Cardiac muscle cell (in vitro differentiated cells and primary cell): ENCODE results near the gene SLFN13. TPM values are rescaled to one million over a fixed set of nuclear protein-coding genes. Genes with fewer than 3 reads are reported as not detected.
"Not testable (repeated sequence)": the region's sequence is repeated elsewhere in the genome, so short reads cannot be mapped to it uniquely, and the experiment has no call there.

Source experiments
- DNase-seq, 2 donors: peaks; one replicate each; pipeline versions ENCODE4 v3.0.0 to v3.0.0-alpha.2; 2010 to 2017; ENCODE audit warnings: low read depth in 1 of 2, low spot score in 1 of 2
- H3K27ac ChIP-seq: fragments of 200-600 bp; sonication (generic); 2 replicates; pipeline ENCODE4 v1.5.1; 2016
- H3K27me3 ChIP-seq: fragments of 200-600 bp; sonication (generic); 2 replicates; pipeline ENCODE4 v1.6.0; 2016; ENCODE audit warnings: control low read depth
- H3K36me3 ChIP-seq: fragments of 200-600 bp; sonication (generic); 2 replicates; pipeline ENCODE4 v1.5.1; 2016; ENCODE audit warnings: control low read depth
- H3K4me1 ChIP-seq: fragments of 200-600 bp; sonication (generic); 2 replicates; pipeline ENCODE4 v1.8.1; 2017; ENCODE audit warnings: low read depth, mild to moderate bottlenecking, mixed run types
- H3K4me3 ChIP-seq: fragments of 200-600 bp; sonication (generic); 2 replicates; pipeline ENCODE4 v1.5.1; 2016; ENCODE audit warnings: mild to moderate bottlenecking
- H3K9me3 ChIP-seq: fragments of 200-600 bp; sonication (generic); 2 replicates; pipeline ENCODE4 v1.5.1; 2017; ENCODE audit warnings: low read depth, mild to moderate bottlenecking, control low read depth
- CTCF ChIP-seq: IDR thresholded peaks from 2 replicates; pipeline ENCODE4 v1.5.1; 2012; ENCODE audit warnings: low read depth, mild to moderate bottlenecking, low read length
- polyA plus RNA-seq: library from polyadenylated mRNA; unstranded; fragments of >200 nt; fragmentation: Nextera tagmentation; extraction: Ambion mirVana; gene quantifications from 2 replicates; pipeline ENCODE4 v1.2.1, GENCODE V29; 2016
- total RNA-seq: library from RNA; depleted of rRNA; stranded (reverse); fragments of >200 nt; gene quantifications from 2 replicates; pipeline ENCODE4 v1.2.3, GENCODE V29; 2016

Gene SLFN13
- total and polyA plus RNA-seq, 2 experiments from 2014 or later = 4.2 to 7.9 TPM

DNA sequence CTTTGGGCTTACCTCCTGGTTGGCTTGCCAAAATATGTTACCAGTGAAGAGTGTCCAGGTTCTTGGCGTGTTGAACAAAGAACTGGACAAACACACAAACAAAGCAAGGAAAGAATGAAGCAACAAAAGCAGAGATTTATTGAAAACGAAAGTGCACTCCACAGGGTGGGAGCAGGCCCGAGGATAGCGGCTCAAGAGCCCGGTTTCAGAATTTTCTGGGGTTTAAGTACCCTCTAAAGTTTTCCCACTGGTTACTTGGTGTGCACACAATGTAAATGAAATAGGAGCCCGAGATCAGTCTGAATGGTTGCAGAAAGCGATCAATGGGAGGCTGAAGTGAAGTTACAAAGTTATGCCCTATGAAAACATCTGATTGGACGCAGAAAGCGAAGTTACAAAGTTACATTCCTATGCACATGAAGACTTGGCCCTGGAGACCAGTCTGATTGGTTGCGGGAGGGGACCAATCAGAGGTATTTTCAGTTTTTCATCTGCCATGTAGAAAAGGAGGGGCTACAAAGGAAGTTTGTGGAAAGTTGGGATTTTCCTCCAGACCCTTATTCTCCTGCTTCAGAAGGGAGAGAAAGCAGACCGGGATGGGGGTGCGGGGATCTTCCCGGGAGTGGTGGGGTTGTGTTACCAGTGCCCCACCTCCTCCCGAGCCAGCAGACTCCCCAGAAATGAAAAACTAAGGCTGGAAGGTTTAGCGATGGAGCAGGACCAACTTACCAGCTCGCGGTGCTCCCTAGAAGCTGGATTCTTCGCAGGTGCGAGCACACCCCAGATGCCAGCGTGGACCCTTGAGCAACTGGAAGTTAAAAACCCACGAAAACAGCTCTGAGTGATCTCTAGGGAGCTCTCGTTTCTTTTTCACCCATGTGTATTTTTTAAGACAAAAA is 16.1 kb downstream of the SLFN13 start, which contains the start of gene SLFN12:
SLFN12 (minus strand) TSS at position 325 of the 899 bp plus-strand sequence. CDS start 9,472 bp downstream, outside the sequence.
- no peaks in the 10 kb centered on the region for H3K4me1 ChIP-seq
- no peaks in the 10 kb centered on the region for H3K9me3 ChIP-seq
- peak; percentile 45 to 96 for DNase-seq
- TF ChIP-seq CTCF = no peak
- no peaks in the 10 kb centered on the region for H3K36me3 ChIP-seq
- H3K27me3 ChIP-seq = peaks cover 45% of the 10 kb centered on the region
- no peak within 1 kb of the TSS for H3K27ac ChIP-seq
- H3K4me3 ChIP-seq = no peak within 1 kb of the TSS

- H3K27ac ChIP-seq = no peak overlapping the region
- no peak for TF ChIP-seq CTCF
- H3K27me3 ChIP-seq = peaks cover 19% of the 10 kb centered on the region
- no peaks in the 10 kb centered on the region for H3K9me3 ChIP-seq
- no peaks in the 10 kb centered on the region for H3K36me3 ChIP-seq
- no peaks in the 10 kb centered on the region for H3K4me1 ChIP-seq
- no peak for DNase-seq
- H3K4me3 ChIP-seq = no peak overlapping the region
Measured at GRCh38 chr17:35429702-35430101, 18.9 kb downstream of the SLFN13 start.

DNA sequence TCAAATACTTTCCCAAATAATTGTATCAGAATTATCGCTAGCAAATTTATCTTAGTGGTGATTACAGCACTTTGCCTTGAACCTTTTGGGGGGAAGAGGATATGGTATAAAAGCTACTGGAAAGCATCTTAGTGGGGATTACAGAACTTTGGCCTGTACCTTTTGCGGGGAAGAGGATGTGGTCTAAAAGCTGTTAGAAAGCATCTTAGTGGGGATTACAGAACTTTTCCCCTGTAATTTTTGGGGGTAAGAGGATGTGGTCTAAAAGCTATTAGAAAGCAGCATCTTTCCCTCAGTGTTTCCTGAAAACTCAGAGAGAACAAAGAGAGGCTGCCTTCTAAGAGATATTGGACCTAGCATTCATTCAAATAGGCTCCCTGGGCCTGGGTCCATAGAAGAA is 20.3 kb downstream of the SLFN13 start:
- no peak for TF ChIP-seq CTCF
- DNase-seq = no peak
- Histone ChIP-seq H3K27me3 (peaks cover 12% of the 10 kb centered on the region), H3K4me3 (no peak overlapping the region), H3K9me3 (no peaks in the 10 kb centered on the region), H3K27ac (no peak overlapping the region), H3K36me3 (no peaks in the 10 kb centered on the region), H3K4me1 (no peaks in the 10 kb centered on the region)

GRCh38 chr17:35423761-35424160 is 24.8 kb downstream of the SLFN13 start:
- H3K4me1 ChIP-seq = no peaks in the 10 kb centered on the region
- H3K27me3 ChIP-seq = no peaks in the 10 kb centered on the region
- no peaks in the 10 kb centered on the region for H3K9me3 ChIP-seq
- no peaks in the 10 kb centered on the region for H3K36me3 ChIP-seq
- H3K27ac ChIP-seq = no peak overlapping the region
- TF ChIP-seq CTCF = no peak
- H3K4me3 ChIP-seq = no peak overlapping the region
- peak in 1 of 2 donors; percentile 20 for DNase-seq

GRCh38 chr17:35421069-35421468 is 27.5 kb downstream of the SLFN13 start:
- DNase-seq, H3K27ac ChIP-seq, H3K9me3 ChIP-seq, H3K36me3 ChIP-seq, H3K27me3 ChIP-seq, H3K4me3 ChIP-seq, H3K4me1 ChIP-seq: not testable (repeated sequence)

GRCh38 chr17:35416659-35417058 is 31.9 kb downstream of the SLFN13 start:
- no peaks in the 10 kb centered on the region for H3K36me3 ChIP-seq
- DNase-seq = no peak
- H3K4me3 ChIP-seq = no peak overlapping the region
- H3K4me1 ChIP-seq = no peaks in the 10 kb centered on the region
- H3K9me3 ChIP-seq = no peaks in the 10 kb centered on the region
- TF ChIP-seq CTCF = no peak
- H3K27ac ChIP-seq = no peak overlapping the region
- H3K27me3 ChIP-seq = no peaks in the 10 kb centered on the region

- H3K4me1 ChIP-seq, H3K9me3 ChIP-seq, H3K27me3 ChIP-seq, H3K27ac ChIP-seq, H3K4me3 ChIP-seq, DNase-seq, H3K36me3 ChIP-seq: not testable (repeated sequence)
Measured at GRCh38 chr17:35414707-35415106, 33.9 kb downstream of the SLFN13 start.
